ENCODE results near the gene SNORC.
"Not testable (repeated sequence)": the region's sequence is repeated elsewhere in the genome, so short reads cannot be mapped to it uniquely, and the experiment has no call there.

SNORC gene

GRCh38 chr2:232896720-232897597 lies 26.9 kb downstream of the SNORC start:
- DNase-seq (ENCODE audit: low read depth), result no peak

GRCh38 chr2:232897598-232898408 lies 27.7 kb downstream of the SNORC start:
- no peak for DNase-seq (ENCODE audit: low read depth)

- DNase-seq (ENCODE audit: low read depth), result peak; percentile 6
Measured at GRCh38 chr2:232898592-232899543, 28.8 kb downstream of the SNORC start.

GRCh38 chr2:232900811-232901735 lies 31.0 kb downstream of the SNORC start:
- DNase-seq (ENCODE audit: low read depth), result no peak

GRCh38 chr2:232901736-232902578 lies 31.9 kb downstream of the SNORC start:
- peak; percentile 68 for DNase-seq (ENCODE audit: low read depth)

- no peak for DNase-seq (ENCODE audit: low read depth)
Measured at GRCh38 chr2:232903989-232904388, 33.9 kb downstream of the SNORC start.

- not testable (repeated sequence) for DNase-seq (ENCODE audit: low read depth)
Measured at GRCh38 chr2:232906867-232907717, 37.0 kb downstream of the SNORC start.

- DNase-seq (ENCODE audit: low read depth), result not testable (repeated sequence)
Measured at GRCh38 chr2:232907718-232908085, 37.6 kb downstream of the SNORC start.

- no peak for DNase-seq (ENCODE audit: low read depth)
Measured at GRCh38 chr2:232908695-232909094, 38.6 kb downstream of the SNORC start.

GRCh38 chr2:232910376-232910775 lies 40.3 kb downstream of the SNORC start:
- no peak for DNase-seq (ENCODE audit: low read depth)

- no peak for DNase-seq (ENCODE audit: low read depth)
Measured at GRCh38 chr2:232911712-232912277, 41.7 kb downstream of the SNORC start.

- no peak for DNase-seq (ENCODE audit: low read depth)
Measured at GRCh38 chr2:232913903-232914302, 43.8 kb downstream of the SNORC start.

GRCh38 chr2:232919141-232919540 lies 49.1 kb downstream of the SNORC start:
- DNase-seq (ENCODE audit: low read depth), result no peak

- no peak for DNase-seq (ENCODE audit: low read depth)
Measured at GRCh38 chr2:232920055-232920454, 50.0 kb downstream of the SNORC start.

GRCh38 chr2:232920760-232921159 lies 50.7 kb downstream of the SNORC start:
- DNase-seq (ENCODE audit: low read depth), result no peak

- DNase-seq (ENCODE audit: low read depth), result no peak
Measured at GRCh38 chr2:232924433-232924832, 54.4 kb downstream of the SNORC start.

- DNase-seq (ENCODE audit: low read depth), result no peak
Measured at GRCh38 chr2:232925153-232925820, 55.2 kb downstream of the SNORC start.

GRCh38 chr2:232925821-232926156 lies 55.7 kb downstream of the SNORC start:
- no peak for DNase-seq (ENCODE audit: low read depth)
